Skin epidermis (tissue), 12 donors: ENCODE measurements around the gene HS6ST1.

ENCODE experiments used
- H3K27ac ChIP-seq, 21 experiments: fragments of 200-600 bp; sonication (generic) in 11 of 21; one replicate each; pipeline ENCODE4 v1.5.0; 2020; ENCODE audit warnings: mild to moderate bottlenecking in 3 of 21, inconsistent platforms in 2 of 21, moderate library complexity in 2 of 21
- H3K4me3 ChIP-seq, 7 experiments: fragments of 200-600 bp; sonication (generic) in 2 of 7; one replicate each; pipeline ENCODE4 v1.5.0; 2020; ENCODE audit warnings: inconsistent platforms in 2 of 7, mild to moderate bottlenecking in 2 of 7, moderate library complexity in 1 of 7

The HS6ST1 gene

DNA sequence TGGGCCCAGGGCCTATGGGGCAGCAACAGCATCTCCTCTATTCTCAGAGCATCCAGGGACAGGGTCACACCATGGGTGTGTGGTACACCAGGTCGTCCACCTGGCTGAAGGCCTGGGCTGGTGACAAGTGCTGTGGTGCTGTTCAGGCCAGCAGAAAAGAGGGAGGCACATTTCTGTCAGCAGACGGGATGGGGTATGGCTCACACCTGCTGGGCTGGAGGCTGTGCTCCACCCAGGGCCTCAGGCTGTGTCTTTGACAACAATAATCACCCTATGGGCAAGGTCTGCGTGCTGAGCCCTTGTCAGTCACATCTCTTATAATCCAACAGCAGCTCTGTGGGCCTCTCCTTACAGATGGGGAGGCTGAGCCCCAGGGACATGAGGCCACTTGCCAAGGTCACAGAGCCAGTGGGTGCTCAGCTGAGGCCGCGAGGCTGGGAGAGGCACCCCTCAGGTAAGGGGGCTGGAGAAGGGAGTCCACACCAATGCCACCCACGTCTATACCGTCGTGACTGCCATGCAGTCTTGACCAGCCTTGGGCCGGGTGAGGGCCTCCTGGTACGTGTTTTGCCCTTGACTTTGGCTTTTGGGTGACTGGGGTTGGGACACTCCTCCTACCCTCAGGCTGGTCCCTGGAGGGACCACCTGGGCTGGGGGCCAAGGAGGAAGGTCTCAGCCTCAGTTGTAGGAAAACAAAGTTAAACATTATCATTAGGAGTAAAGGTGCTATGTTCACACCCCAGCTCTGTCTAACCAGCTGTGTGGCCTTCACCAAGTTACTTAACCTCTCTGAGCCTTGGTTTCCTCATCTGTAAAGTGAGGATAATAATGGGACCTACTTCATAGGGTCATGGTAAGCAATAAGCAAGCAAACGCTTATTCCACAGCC lies 5.6 kb upstream of the HS6ST1 start:
- peak overlapping the region in 1 of 21 experiments; percentile 31 for H3K27ac ChIP-seq
- H3K4me3 ChIP-seq = no peak overlapping the region

GRCh38 chr2:128323555-128323931 lies 4.9 kb upstream of the HS6ST1 start:
- Histone ChIP-seq H3K27ac (peak overlapping the region in 2 of 21 experiments; percentile 55 to 96), H3K4me3 (no peak overlapping the region)

DNA sequence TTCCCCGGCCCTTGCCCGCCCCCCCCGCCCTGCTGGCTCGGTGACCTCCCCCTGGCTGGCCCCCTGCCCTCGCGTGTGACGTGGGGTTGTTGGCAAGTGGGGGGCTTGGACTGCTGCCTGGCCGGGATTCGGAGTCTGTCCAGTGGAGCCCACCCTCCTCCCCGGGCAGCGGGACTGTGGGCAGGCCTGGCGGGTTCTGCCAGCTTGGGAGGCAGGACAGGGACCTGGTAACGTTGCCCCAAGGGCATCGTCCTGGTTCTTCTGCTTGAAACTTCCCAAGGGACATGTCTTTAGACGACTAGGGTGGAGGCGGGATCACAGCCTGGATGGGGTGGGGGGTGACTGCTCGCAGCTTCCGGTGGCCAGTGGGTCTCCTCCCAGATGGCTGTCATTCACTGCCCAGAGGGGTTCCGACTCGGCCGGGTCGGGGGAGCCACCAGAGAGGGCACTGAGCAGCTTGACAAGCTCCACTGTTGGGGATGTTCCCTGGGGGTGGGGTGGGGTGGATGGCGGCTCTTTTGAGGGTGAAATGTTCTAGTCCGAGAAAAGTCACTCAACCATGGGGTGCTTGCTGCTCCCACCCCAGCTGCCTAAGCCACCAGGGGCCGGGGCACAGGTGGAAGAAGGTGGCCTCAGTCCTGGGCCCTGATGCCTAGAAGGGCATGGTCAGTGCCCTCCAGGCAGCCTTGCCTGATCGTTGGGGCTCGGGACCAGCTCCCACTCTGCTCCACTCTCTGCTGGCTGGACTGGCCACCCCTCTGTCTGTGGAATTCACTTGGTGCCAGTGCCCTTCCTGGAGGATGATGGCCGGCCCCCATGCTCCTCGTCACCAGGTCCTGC lies 4.3 kb upstream of the HS6ST1 start:
- Histone ChIP-seq H3K4me3 (peak overlapping the region; percentile 38 to 59 (median 48)), H3K27ac (peak overlapping the region in 20 of 21 experiments; percentile 33 to 96 (median 85))

- peak overlapping the region; percentile 33 to 96 (median 84) for H3K27ac ChIP-seq
These were observed 3.4 kb upstream of the HS6ST1 start for GRCh38 chr2:128321784-128322714.

GRCh38 chr2:128320906-128321771 lies 2.5 kb upstream of the HS6ST1 start:
- peak overlapping the region in 2 of 7 experiments; percentile 50 to 59 for H3K4me3 ChIP-seq
- H3K27ac ChIP-seq = peak overlapping the region in 8 of 21 experiments; percentile 3 to 96 (median 87)

More at GRCh38 chr2:128321784-128322714, 3.4 kb upstream of the HS6ST1 start:
- peak overlapping the region; percentile 38 to 59 (median 48) for H3K4me3 ChIP-seq

GRCh38 chr2:128320192-128320905 lies 1.7 kb upstream of the HS6ST1 start:
- no peak overlapping the region for H3K27ac ChIP-seq

GRCh38 chr2:128319631-128320191 lies 1.0 kb upstream of the HS6ST1 start:
- Histone ChIP-seq H3K4me3 (peak overlapping the region in 5 of 7 experiments; percentile 45 to 70 (median 62)), H3K27ac (peak overlapping the region in 6 of 21 experiments; percentile 58 to 82 (median 71))

More at GRCh38 chr2:128320192-128320905, 1.7 kb upstream of the HS6ST1 start:
- H3K4me3 ChIP-seq = no peak overlapping the region

DNA sequence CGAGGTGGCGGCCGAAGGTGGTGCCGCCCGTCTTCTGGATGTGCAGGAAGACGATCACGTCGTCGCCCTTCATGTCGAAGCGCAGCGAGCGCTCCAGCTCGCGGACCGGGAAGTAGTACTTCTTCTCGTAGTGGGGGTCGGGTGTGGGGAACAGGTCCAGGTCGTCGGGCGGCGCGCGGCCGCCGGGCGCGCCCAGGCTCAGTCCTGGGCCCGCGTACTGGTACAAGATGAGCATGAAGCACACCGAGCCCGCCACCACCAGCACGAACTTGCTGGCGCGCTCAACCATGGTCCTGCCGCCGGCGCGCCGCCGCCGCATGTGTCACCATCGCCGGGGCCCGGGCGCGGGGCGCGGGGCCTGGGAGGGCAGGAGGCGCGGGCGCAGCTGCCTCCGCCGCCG lies 423 bp downstream of the HS6ST1 start:
- Histone ChIP-seq H3K4me3 (peak overlapping the region; percentile 46 to 70 (median 67)), H3K27ac (peak overlapping the region in 3 of 21 experiments; percentile 28 to 57 (median 52))

- Histone ChIP-seq H3K4me3 (peak overlapping the region; percentile 46 to 70 (median 67)), H3K27ac (peak overlapping the region in 17 of 21 experiments; percentile 3 to 82 (median 69))
These were observed 806 bp downstream of the HS6ST1 start for GRCh38 chr2:128317899-128318225.

- Histone ChIP-seq H3K4me3 (peak overlapping the region; percentile 46 to 70 (median 67)), H3K27ac (peak overlapping the region in 17 of 21 experiments; percentile 3 to 82 (median 69))
These were observed 1.3 kb downstream of the HS6ST1 start for GRCh38 chr2:128317181-128317898.

- H3K4me3 ChIP-seq = peak overlapping the region; percentile 46 to 70 (median 67)
- H3K27ac ChIP-seq = peak overlapping the region in 13 of 21 experiments; percentile 51 to 82 (median 71)
These were observed 1.9 kb downstream of the HS6ST1 start for GRCh38 chr2:128316777-128317180.

DNA sequence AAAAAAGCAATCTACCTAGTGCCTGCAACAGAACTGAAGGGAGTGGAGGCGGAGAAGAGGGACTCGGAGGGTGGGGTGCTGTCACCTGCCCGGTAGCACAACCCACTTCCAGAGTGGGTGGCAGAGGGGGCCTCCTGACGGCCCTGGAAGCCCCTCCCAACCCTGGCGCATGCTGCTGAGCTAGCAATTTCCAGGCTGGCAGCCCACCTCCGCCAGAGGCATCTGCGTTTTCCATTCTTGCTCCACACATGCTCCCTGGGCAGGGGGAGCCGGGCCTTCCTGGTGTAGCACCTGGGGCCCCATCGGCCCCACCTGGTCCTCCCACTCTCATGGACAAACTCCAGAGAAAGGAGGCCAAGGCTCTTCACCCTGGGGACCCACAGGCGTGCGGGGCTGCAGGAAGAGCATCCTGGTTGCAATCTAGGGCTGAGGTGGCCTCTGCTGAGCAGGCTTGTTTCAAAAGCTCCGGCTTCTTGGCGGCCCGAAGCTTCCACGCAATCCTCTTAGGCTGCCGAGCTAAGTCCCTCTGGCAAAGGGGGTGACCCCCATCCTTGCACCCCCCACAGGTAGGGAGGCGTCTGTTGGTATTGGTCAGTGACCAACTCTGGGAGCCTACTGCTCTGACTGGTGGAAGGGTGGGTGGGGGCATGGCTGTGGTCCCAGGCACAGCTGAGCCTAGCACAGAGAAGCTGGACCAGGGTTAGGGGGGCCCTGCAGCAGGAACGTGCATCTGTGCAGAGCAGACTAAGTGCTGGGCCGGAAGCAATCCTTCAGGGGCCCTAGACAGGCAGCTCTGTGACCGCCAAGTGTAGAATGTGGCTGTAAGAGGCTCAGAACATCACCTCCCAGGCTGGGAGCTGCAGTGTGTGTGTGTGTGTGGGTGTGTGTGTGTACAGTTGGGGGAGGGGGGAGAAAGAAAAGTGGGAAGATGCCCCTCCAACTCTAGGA lies 2.6 kb downstream of the HS6ST1 start:
- H3K27ac ChIP-seq = peak overlapping the region in 5 of 21 experiments; percentile 51 to 79 (median 77)

DNA sequence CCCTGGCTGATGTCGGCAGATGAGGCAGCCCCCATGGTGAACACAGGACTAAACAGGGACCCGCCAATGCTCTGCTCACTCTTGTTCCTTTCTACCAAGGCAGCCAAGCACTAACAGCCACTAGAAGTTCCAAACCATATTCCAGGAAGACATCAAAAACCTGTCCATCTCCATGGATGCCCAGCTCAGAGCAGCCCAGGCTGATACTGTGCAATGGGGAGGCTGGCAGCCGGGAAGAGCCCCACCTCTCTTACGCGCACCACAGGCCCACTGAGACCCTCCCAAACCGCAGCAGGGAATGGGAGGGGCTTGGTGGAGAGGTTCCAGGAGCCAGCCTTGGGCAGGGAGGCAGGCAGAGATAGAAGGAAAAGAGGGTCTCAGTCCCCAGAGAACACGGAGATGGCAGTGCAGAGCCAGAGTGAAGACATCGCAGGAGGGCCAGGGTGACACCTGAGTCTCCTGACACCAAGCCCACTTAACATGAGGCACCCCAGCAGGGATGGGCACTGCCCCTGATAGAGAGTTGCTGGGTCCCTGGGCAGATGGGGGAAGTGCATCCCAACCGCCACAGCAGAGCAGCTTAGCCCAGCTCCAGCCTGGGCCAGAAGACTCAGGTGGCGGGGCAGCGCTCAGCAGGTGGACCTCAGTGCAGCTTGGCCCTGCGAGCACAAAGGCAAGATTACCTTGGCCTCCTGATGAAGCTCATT lies 3.4 kb downstream of the HS6ST1 start:
- peak overlapping the region in 1 of 21 experiments; percentile 15 for H3K27ac ChIP-seq
- peak overlapping the region in 5 of 7 experiments; percentile 47 to 70 (median 70) for H3K4me3 ChIP-seq

More for the DNA sequence above, 2.6 kb downstream of the HS6ST1 start:
- peak overlapping the region; percentile 46 to 70 (median 67) for H3K4me3 ChIP-seq

DNA sequence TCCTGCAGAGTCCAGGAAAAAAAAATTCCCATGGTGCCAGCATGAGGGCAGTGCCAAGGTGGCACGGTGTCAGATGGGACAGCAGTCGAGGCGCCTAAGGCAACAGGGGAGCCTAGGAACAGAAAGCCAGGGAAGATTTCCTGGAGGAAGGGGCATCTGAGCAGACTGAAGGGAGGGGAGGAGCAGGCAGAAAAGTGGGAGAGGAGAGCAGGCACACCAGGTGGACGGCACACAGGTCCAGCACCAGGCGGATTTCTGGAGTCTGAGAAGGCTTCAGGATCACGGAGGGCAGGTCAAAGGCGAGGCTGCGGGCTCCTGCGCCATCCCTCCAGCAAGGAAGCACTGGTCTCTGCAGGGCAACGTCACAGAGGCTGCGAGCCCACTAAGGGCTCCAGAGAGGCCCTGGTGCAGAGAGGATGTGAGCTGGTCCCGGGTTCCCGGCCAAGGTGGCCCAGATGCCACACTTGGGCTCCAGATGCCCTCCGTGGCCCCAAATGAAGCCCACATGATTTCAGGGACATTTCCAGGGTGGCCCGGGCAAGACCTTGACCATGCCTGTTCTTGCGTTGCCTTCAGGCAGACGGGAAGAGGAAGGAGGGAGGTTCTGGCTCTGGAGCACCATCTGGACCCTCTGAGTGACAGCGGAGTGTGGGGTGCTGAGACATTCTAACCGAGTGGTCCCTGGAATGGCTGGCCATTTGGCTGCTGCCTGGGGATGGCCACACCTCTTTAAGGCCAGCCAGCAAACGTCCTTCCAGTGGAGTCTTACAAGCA lies 4.1 kb downstream of the HS6ST1 start:
- Histone ChIP-seq H3K27ac (peak overlapping the region in 1 of 21 experiments; percentile 15), H3K4me3 (peak overlapping the region in 1 of 7 experiments; percentile 70)
